GM06990 (cell line): ENCODE measurements around the gene CRY2.
A peak's percentile ranks its signal among the peaks of the same experiment; 100 is the strongest.

Experiments used
- DNase-seq: peaks from one replicate; pipeline ENCODE4 v3.0.0-alpha.2; 2011; ENCODE audit not compliant: insufficient read length; ENCODE audit errors: extremely low read depth
- H3K27me3 ChIP-seq: replicated peaks from 2 replicates; pipeline ENCODE4 v1.6.0; 2011; ENCODE audit warnings: low read length; ENCODE audit not compliant: control insufficient read depth, insufficient read depth
- H3K36me3 ChIP-seq: 2 replicates; pipeline ENCODE4 v1.5.1; 2011; ENCODE audit warnings: low read length; ENCODE audit not compliant: control insufficient read depth, insufficient read depth
- H3K4me3 ChIP-seq: replicated peaks from 2 replicates; pipeline ENCODE4 v1.5.1; 2011; ENCODE audit warnings: low read depth, mild to moderate bottlenecking, control low read depth, low read length
- TF ChIP-seq, protein P1 (sequence below): IDR thresholded peaks from 2 replicates; pipeline ENCODE4 v1.5.1; 2011; ENCODE audit warnings: low read length, control low read depth, mild to moderate bottlenecking, inconsistent platforms; ENCODE audit not compliant: insufficient read depth, poor library complexity, severe bottlenecking

CRY2 gene

DNA sequence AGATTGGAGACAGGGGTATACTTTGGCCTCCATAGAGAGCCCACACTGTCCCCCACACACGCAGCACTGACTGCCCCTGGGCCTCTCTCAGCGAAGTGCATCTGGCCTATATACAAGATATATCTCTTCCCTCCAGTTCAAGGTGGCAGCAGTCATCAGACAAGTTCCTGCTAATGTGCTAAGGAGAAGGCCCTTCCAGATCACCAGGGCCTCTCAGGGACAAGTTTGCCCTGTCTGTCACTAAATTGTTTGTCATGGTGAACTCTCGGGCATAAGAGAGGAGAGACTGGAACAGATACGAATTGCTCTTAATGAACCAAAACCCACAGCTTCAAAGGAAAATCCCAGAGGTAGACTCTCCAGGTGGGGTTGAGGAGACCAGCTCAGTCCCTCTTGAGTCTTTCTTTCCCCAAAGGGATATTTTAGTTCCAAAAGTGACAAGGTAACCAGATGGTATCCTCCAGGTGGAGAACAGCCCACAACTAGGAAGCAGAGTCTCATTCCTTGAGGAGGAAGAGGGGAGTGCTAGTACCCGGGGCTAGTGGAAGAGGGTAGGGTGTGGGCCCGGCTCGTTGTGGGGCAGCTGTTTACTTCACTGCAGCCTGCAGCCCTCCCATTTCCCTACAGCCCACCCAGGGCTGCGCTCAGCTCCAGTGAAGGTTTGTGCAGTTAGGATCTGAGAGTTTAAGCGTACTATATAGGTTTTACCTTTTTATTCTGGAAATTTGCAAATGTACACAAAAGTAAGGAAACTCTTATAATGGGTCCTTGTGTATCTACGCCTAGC is 44.6 kb upstream of the CRY2 start:
- H3K27me3 ChIP-seq: no peaks in the 10 kb centered on the region
- no peak overlapping the region for H3K4me3 ChIP-seq
- TF ChIP-seq, protein P1, sequence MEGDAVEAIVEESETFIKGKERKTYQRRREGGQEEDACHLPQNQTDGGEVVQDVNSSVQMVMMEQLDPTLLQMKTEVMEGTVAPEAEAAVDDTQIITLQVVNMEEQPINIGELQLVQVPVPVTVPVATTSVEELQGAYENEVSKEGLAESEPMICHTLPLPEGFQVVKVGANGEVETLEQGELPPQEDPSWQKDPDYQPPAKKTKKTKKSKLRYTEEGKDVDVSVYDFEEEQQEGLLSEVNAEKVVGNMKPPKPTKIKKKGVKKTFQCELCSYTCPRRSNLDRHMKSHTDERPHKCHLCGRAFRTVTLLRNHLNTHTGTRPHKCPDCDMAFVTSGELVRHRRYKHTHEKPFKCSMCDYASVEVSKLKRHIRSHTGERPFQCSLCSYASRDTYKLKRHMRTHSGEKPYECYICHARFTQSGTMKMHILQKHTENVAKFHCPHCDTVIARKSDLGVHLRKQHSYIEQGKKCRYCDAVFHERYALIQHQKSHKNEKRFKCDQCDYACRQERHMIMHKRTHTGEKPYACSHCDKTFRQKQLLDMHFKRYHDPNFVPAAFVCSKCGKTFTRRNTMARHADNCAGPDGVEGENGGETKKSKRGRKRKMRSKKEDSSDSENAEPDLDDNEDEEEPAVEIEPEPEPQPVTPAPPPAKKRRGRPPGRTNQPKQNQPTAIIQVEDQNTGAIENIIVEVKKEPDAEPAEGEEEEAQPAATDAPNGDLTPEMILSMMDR: no peak
- H3K36me3 ChIP-seq: no peaks in the 10 kb centered on the region
- no peak for DNase-seq

DNA sequence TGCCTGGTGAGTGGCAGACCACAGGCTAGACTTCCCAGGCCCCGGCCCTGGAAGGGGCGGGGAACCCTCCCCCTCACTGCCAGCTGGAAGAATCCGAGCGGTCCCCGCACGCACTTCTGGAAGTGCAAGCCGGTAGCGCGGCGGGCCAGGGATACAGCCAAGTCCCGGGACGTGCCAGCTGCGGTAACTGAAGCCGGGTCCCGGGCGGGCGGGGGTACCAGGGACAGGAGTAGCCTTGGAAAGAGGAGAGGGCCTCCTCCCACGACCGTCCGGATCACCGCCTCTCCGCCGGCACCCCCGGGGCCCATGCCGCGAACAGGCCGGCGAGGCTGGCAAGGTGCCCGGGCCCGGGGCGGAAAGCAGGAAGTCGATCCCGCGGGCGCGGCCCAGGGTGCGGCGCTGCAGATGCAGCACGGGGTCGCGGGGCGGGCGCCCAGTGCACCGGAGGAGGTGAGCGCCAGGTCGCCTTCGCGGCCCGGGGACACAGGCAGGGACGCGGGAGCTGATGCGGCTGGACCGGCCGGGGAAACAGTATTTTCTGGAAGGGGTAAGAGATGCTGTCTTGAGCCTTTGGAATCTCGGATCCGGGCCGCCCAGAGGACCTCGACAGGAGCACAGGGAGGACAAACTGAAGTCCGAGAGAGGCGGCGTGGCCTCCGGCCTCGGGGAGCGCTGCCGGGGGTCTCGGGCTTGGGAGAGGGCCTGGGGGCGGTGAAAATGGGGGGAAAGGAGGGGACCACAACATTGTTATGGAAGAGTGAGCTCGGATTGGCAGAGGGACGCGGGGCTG is 43.1 kb upstream of the CRY2 start:
- TF ChIP-seq, protein P1: no peak
- Histone ChIP-seq H3K27me3 (no peaks in the 10 kb centered on the region), H3K36me3 (no peaks in the 10 kb centered on the region; the same call in 1 of the 2 replicates), H3K4me3 (peak overlapping the region; percentile 90)
- peak; percentile 66 for DNase-seq

DNA sequence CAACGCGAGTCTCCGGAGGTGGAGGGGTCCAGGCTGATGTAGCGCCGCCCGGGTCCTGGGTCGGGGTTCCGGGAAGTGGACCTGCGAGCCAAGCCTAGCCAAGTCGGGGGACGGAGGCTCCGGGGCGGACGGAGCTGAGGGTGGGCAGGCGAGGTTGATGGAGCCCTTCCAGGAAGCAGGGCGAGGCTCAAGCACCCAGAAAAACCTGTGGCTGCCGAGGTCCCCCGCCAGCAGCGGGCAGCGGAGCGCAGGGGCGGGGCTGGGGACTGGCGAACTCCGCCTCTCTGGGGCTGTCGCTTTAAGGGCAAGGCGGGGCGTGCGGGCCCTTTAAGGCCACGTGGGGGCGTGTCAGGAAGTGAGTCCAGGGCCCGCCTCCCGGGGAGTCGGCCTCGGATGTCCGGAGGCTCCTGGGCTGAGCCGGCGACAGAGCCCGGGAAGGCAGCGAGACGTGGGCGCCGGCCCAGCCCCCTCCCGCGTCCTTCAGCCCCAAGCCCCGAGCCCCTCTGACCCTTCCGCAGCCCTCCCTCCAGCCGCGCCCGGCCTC is 42.4 kb upstream of the CRY2 start, which contains the start of gene SLC35C1:
Gene SLC35C1 (plus strand): TSS at position 389 of the 544 bp plus-strand sequence. CDS start 653 bp downstream, outside the sequence.
- Histone ChIP-seq H3K4me3 (peak within 1 kb of the TSS; percentile 90), H3K36me3 (no peaks in the 10 kb centered on the region; the same call in 1 of the 2 replicates), H3K27me3 (no peaks in the 10 kb centered on the region)
- TF ChIP-seq, protein P1: peak; percentile 34
- DNase-seq: peak; percentile 92

DNA sequence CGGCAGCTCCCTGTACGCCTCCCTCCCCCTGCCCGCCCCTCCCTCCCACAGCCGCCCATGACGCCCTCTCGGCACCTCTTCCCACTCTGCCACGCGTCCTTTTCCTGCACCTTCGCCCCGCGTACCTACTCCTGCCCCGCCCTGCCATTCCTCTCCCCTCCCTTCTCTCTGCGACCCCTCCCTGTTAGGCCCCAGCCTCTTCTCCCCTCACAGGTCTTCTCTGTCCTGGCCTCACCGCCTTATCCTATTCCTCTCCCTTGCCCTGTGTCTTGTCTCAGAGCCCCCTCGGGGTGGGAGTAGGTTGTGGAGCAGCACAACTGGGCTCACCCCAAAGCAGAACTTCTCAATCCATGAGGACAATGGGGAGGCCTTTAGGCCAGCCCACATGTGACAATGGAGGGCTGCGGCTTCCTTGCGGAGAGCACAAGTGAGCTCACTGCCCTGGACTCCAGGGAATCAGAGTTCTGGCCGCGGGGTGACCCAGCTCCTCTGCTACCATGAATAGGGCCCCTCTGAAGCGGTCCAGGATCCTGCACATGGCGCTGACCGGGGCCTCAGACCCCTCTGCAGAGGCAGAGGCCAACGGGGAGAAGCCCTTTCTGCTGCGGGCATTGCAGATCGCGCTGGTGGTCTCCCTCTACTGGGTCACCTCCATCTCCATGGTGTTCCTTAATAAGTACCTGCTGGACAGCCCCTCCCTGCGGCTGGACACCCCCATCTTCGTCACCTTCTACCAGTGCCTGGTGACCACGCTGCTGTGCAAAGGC is 41.8 kb upstream of the CRY2 start:
- TF ChIP-seq, protein P1: no peak
- H3K36me3 ChIP-seq: no peaks in the 10 kb centered on the region; the same call in 1 of the 2 replicates
- no peaks in the 10 kb centered on the region for H3K27me3 ChIP-seq
- peak overlapping the region; percentile 90 for H3K4me3 ChIP-seq
- no peak for DNase-seq
